Psoas muscle (tissue), 8 donors: ENCODE measurements around the gene TGFB2. TPM values are rescaled to one million over a fixed set of nuclear protein-coding genes. Genes with fewer than 3 reads are reported as not detected.

ENCODE experiments used
- ATAC-seq, 4 donors: fragments of 200-7000 bp; cut with Tn5 transposase; one replicate each; pipeline ENCODE4 v1.9.1; 2020; ENCODE audit warnings: moderate library complexity in 3 of 4, mild to moderate bottlenecking in 2 of 4
- DNase-seq, 2 donors: peaks; one replicate each; pipeline ENCODE4 v3.0.0-alpha.2; 2020
- H3K27ac ChIP-seq: fragments of 200-600 bp; one replicate; pipeline ENCODE4 v1.8.0; 2022
- H3K27me3 ChIP-seq, 3 donors: fragments of 200-600 bp in 1 of 3; one replicate each; pipeline versions ENCODE4 v1.6.1 to v1.8.0; 2013 to 2022; ENCODE audit warnings: low read length in 2 of 3, mild to moderate bottlenecking in 2 of 3, moderate library complexity in 1 of 3; ENCODE audit not compliant: insufficient read depth in 3 of 3
- H3K36me3 ChIP-seq, 2 donors: fragments of 200-600 bp in 1 of 2; one replicate each; pipeline versions ENCODE4 v1.6.1 to v1.8.0; 2013 to 2022; ENCODE audit warnings: low read depth in 1 of 2, mild to moderate bottlenecking in 1 of 2, moderate library complexity in 1 of 2; ENCODE audit not compliant: insufficient read depth in 1 of 2
- H3K4me1 ChIP-seq: fragments of 200-600 bp; one replicate; pipeline ENCODE4 v1.8.0; 2022
- H3K4me3 ChIP-seq: fragments of 200-600 bp; one replicate; pipeline ENCODE4 v1.8.0; 2022; ENCODE audit warnings: mild to moderate bottlenecking
- H3K9me3 ChIP-seq: fragments of 200-600 bp; one replicate; pipeline ENCODE4 v1.8.0; 2022
- CTCF ChIP-seq: fragments of 200-600 bp; IDR thresholded peaks from one replicate; pipeline ENCODE4 v1.8.0; 2022; ENCODE audit warnings: antibody characterized with exemption
- WGBS, 3 donors: extraction: QIAGEN DNeasy Blood & Tissue Kit; methylation state at CpG; one replicate each; pipeline versions ENCODE4 v1.1.6 to v1.1.7; 2013; 5-methylcytosine and 5-hydroxymethylcytosine counted together
- intact Hi-C, 2 donors: fragments of 100-400 bp; cut with DNase I; formaldehyde crosslinking; loops; one replicate each; pipeline versions ENCODE4 v1.11.0 to v1.14.2; 2022
- polyA plus RNA-seq, 3 donors: library from polyadenylated mRNA; stranded (reverse); fragments of 200-250 nt; gene quantifications; one replicate each; pipeline ENCODE4 v1.2.3, GENCODE V29; 2013
- total RNA-seq, 4 donors: library from RNA; stranded (reverse); fragmentation: NEBNext Ultra II Directional in 2 of 4; extraction: Animal tissue kit (Norgen Biotek cat#: 25700) in 2 of 4; gene quantifications; one replicate each; pipeline versions ENCODE4 v1.2.1 to v1.2.4, GENCODE V29; 2021 to 2023
- donor health status: healthy with polysubstance abuse.
- donor health status: DM: no; HTN: no; CAD: no; lungs with moderate emphysema.
- donor health status: Bipolar disorder and iron deficiency.
- donor health status: healthy.
- donor health status: DM: yes; HTN: yes; CAD: no.
- donor health status: DM: no; HTN: no; CAD: no.
- donor health status: DM: no; HTN: no; CAD: no.
- donor health status: DM: yes; HTN: yes; CAD: no.

TGFB2 gene
- total and polyA plus RNA-seq, 7 donors: 0.43 to 35.4 (median 5.1) TPM

GRCh38 chr1:218349348-218350034, 4.4 kb downstream of the TGFB2 start:
- intact Hi-C loops: loop anchor here (2.0 to 10.0 kb wide), 5 partner anchors 88 to 825 kb away; partner anchors contain the start of gene LYPLAL1 (in 1 of the 2)
- Histone ChIP-seq H3K27ac (peak overlapping the region; percentile 89), H3K36me3 (no peaks in the 10 kb centered on the region), H3K4me1 (peaks cover 39% of the 10 kb centered on the region), H3K4me3 (peak overlapping the region; percentile 73), H3K27me3 (no peaks in the 10 kb centered on the region), H3K9me3 (no peaks in the 10 kb centered on the region)
- TF ChIP-seq CTCF: no peak
- DNase-seq (no peak), ATAC-seq (no peak)
- 14 to 25% (median 18%) methylated on average over 5 of the region's 5 CpGs for WGBS, 3 donors

DNA sequence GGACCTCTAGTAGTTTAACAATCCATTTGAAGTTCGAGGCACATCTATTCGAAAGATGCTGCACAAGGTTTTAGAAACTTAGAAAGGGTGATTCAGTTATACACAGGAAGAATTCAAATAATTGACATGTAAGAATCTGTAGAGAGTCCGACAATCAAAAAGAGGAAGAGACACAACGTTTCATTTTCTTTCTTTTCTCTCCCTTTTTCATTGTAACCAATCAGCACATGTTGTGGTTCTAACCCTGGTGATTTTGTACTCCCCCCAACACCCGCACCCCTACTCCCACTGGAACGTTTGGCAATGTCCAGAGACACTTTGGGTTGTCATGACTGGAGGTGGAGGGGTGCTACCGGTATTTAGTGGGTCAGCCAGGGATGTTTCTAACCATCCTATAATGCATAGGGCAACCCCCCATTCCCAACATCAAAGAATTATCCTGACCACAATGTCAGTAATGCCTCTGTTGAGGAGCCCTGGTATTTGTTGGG, 4.9 kb downstream of the TGFB2 start:
- WGBS, 3 donors: 15 to 26% (median 16%) methylated on average over 7 of the region's 7 CpGs
- no peak for DNase-seq
- no peak for TF ChIP-seq CTCF
- H3K4me3 ChIP-seq: peak overlapping the region; percentile 73
- no peaks in the 10 kb centered on the region for H3K36me3 ChIP-seq
- peaks cover 35% of the 10 kb centered on the region for H3K4me1 ChIP-seq
- intact Hi-C loops: no loop called here
- peak overlapping the region; percentile 89 for H3K27ac ChIP-seq
- H3K27me3 ChIP-seq: no peaks in the 10 kb centered on the region
- H3K9me3 ChIP-seq: no peaks in the 10 kb centered on the region
- ATAC-seq: no peak

DNA sequence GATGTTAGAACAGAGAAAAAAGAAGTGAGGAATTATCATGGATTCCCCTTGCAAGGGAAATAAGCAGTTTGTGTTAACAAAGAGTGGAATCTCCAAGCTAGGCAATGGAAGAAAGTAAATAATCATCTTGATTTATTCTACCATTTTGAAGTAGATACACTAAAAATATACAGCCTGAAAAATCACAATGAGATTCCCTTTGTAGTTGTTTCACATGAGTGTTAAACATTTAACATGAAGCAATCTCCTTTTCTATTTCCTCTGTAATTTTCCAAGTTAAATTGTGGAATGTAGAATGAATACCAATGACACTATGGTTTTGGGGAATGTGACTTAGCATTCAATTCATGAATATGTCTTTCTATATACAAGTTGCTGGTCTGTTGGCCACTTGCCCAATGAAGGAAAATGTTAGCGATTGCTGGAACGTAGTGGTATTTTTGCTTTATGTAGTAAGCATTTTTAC, 5.7 kb downstream of the TGFB2 start:
- Histone ChIP-seq H3K36me3 (no peaks in the 10 kb centered on the region), H3K4me1 (peaks cover 38% of the 10 kb centered on the region), H3K9me3 (no peaks in the 10 kb centered on the region), H3K4me3 (peak overlapping the region; percentile 73), H3K27me3 (no peaks in the 10 kb centered on the region), H3K27ac (peak overlapping the region; percentile 89)
- DNase-seq (no peak), ATAC-seq (no peak)
- 4 to 9% (median 4%) methylated on average over 2 of the region's 2 CpGs for WGBS, 3 donors
- intact Hi-C loops: no loop called here
- TF ChIP-seq CTCF: no peak

DNA sequence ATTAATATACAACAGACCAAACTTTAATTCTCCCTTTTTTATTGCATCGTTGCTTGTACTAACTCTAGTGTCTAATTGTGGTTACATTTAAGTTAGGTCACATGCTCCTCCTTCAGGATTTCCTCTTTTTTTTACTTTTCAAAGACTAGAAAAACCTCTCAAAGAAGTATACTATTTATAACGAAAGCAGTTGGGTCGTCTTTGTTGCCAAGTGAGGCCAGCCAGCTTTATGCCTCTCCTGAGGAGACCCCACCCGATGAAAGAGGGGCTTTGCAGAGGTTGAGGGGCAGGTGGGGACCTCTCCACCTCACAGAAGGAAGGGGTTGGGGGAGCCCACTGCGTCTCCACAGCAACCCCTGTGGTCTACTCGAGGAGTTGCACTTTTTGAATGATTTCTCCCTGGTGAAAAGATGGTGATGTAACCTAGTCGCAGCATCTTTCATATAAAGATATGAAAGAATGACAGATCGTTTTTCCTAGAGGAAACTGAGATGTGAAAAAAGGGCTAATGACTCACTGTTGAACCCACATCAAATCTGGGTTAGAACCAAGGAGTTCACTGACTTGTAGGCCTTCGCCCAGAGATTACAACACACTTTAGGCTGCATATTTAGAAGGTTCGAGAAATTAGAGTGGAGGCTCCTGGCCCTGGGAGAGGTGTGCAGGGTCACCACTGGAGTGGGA, 6.4 kb downstream of the TGFB2 start:
- WGBS, 3 donors: 19 to 27% (median 19%) methylated on average over 10 of the region's 10 CpGs
- Histone ChIP-seq H3K4me1 (peaks cover 40% of the 10 kb centered on the region), H3K27ac (peak overlapping the region; percentile 89), H3K4me3 (peak overlapping the region; percentile 73), H3K36me3 (no peaks in the 10 kb centered on the region), H3K27me3 (no peaks in the 10 kb centered on the region), H3K9me3 (no peaks in the 10 kb centered on the region)
- intact Hi-C loops: no loop called here
- peak in 1 of 2 donors; percentile 66 for DNase-seq
- ATAC-seq: peak in 3 of 4 donors; percentile 48 to 54 (median 54)
- TF ChIP-seq CTCF: peak; percentile 42
